KMS-11 (cell line): ENCODE data around the gene TBC1D19.

Source experiments
- H2AFZ ChIP-seq: fragments of 200-600 bp; sonication (generic); 2 replicates; pipeline ENCODE4 v1.6.1; 2016; ENCODE audit warnings: antibody characterized with exemption, mixed run types, low read depth
- H3K27ac ChIP-seq: fragments of 200-600 bp; sonication (generic); 2 replicates; pipeline ENCODE4 v1.6.1; 2016; ENCODE audit warnings: mild to moderate bottlenecking, mixed run types
- H3K27me3 ChIP-seq: fragments of 200-600 bp; sonication (generic); 2 replicates; pipeline ENCODE4 v1.6.1; 2017; ENCODE audit warnings: mild to moderate bottlenecking, low read depth, mixed run types, moderate library complexity; ENCODE audit not compliant: insufficient read depth
- H3K36me3 ChIP-seq: fragments of 200-600 bp; sonication (generic); 2 replicates; pipeline ENCODE4 v1.6.1; 2017; ENCODE audit warnings: mild to moderate bottlenecking, mixed run types; ENCODE audit not compliant: insufficient read depth
- H3K4me1 ChIP-seq: fragments of 200-600 bp; sonication (generic); 2 replicates; pipeline ENCODE4 v1.6.1; 2016; ENCODE audit warnings: mild to moderate bottlenecking, low read depth, mixed run types; ENCODE audit not compliant: poor library complexity, severe bottlenecking
- H3K4me2 ChIP-seq: fragments of 200-600 bp; sonication (generic); 2 replicates; pipeline ENCODE4 v1.7.0; 2016; ENCODE audit warnings: mild to moderate bottlenecking, mixed run types
- H3K4me3 ChIP-seq: fragments of 200-600 bp; sonication (generic); IDR thresholded peaks from 2 replicates; pipeline ENCODE4 v1.6.1; 2017; ENCODE audit warnings: low read depth, low read length, mixed read lengths; ENCODE audit not compliant: insufficient read depth
- H3K79me2 ChIP-seq: fragments of 200-600 bp; sonication (generic); 2 replicates; pipeline ENCODE4 v1.6.1; 2016; ENCODE audit warnings: low read depth, mixed run types; ENCODE audit not compliant: insufficient read depth
- H3K9ac ChIP-seq: fragments of 200-600 bp; sonication (generic); 2 replicates; pipeline ENCODE4 v1.6.1; 2016; ENCODE audit warnings: mild to moderate bottlenecking, mixed run types
- H4K20me1 ChIP-seq: fragments of 200-600 bp; sonication (generic); 2 replicates; pipeline ENCODE4 v1.6.1; 2016; ENCODE audit warnings: mild to moderate bottlenecking, mixed run types; ENCODE audit not compliant: insufficient read depth
- CTCF ChIP-seq: fragments of 200-600 bp; sonication (generic); conservative IDR thresholded peaks from 2 replicates; pipeline ENCODE4 v1.6.1; 2017; ENCODE audit warnings: low read depth, mild to moderate bottlenecking, antibody characterized with exemption, low read length, moderate library complexity, mixed read lengths

TBC1D19 gene

GRCh38 chr4:26736621-26737020 is 152.7 kb downstream of the TBC1D19 start:
- H3K9ac ChIP-seq: no peak overlapping the region
- no peak for TF ChIP-seq CTCF
- H3K27me3 ChIP-seq: no peaks in the 10 kb centered on the region
- H3K79me2 ChIP-seq: no peaks in the 10 kb centered on the region
- no peaks in the 10 kb centered on the region for H3K4me1 ChIP-seq
- H4K20me1 ChIP-seq: no peaks in the 10 kb centered on the region
- H2AFZ ChIP-seq: no peak overlapping the region
- H3K36me3 ChIP-seq: no peaks in the 10 kb centered on the region
- H3K4me2 ChIP-seq: no peak overlapping the region
- no peak overlapping the region for H3K4me3 ChIP-seq
- H3K27ac ChIP-seq: no peak overlapping the region

- H3K4me1 ChIP-seq: no peaks in the 10 kb centered on the region
- no peaks in the 10 kb centered on the region for H3K79me2 ChIP-seq
- no peaks in the 10 kb centered on the region for H4K20me1 ChIP-seq
- H3K27me3 ChIP-seq: no peaks in the 10 kb centered on the region
- no peak overlapping the region for H3K27ac ChIP-seq
- no peak for TF ChIP-seq CTCF
- H3K4me2 ChIP-seq: no peak overlapping the region
- no peak overlapping the region for H2AFZ ChIP-seq
- no peaks in the 10 kb centered on the region for H3K36me3 ChIP-seq
- no peak overlapping the region for H3K4me3 ChIP-seq
- H3K9ac ChIP-seq: no peak overlapping the region
Observed at GRCh38 chr4:26737385-26737784, 153.5 kb downstream of the TBC1D19 start.

GRCh38 chr4:26741491-26741871 is 157.6 kb downstream of the TBC1D19 start:
- Histone ChIP-seq H3K4me2 (no peak overlapping the region), H3K4me1 (peaks cover 3% of the 10 kb centered on the region), H3K36me3 (no peaks in the 10 kb centered on the region), H3K9ac (no peak overlapping the region), H3K4me3 (no peak overlapping the region), H3K27me3 (no peaks in the 10 kb centered on the region), H4K20me1 (no peaks in the 10 kb centered on the region), H2AFZ (no peak overlapping the region), H3K27ac (no peak overlapping the region), H3K79me2 (no peaks in the 10 kb centered on the region)
- TF ChIP-seq CTCF: no peak

- Histone ChIP-seq H3K27me3 (no peaks in the 10 kb centered on the region), H2AFZ (no peak overlapping the region), H3K4me1 (peaks cover 16% of the 10 kb centered on the region), H3K9ac (peak overlapping the region; percentile 2; the same call in 1 of the 2 replicates), H3K79me2 (no peaks in the 10 kb centered on the region), H3K36me3 (no peaks in the 10 kb centered on the region), H4K20me1 (no peaks in the 10 kb centered on the region), H3K27ac (peak overlapping the region; percentile 33; the same call in 1 of the 2 replicates), H3K4me2 (peak overlapping the region; percentile 51; the same call in 1 of the 2 replicates), H3K4me3 (no peak overlapping the region)
- TF ChIP-seq CTCF: no peak
Observed at GRCh38 chr4:26746802-26747213, 162.9 kb downstream of the TBC1D19 start.
